OCI-LY3 (cell line): ENCODE data around the gene ARVCF.

Experiments
- H2AFZ ChIP-seq: fragments of 200-600, 300-600 bp; shearing (Covaris generic); 2 replicates; pipeline ENCODE4 v1.6.0; 2014; ENCODE audit warnings: antibody characterized with exemption, low read depth, low read length
- H3K27ac ChIP-seq: fragments of 200-600, 300-600 bp; sonication (generic); 2 replicates; pipeline ENCODE4 v1.5.1; 2014; ENCODE audit warnings: mild to moderate bottlenecking, low read length, moderate library complexity, mixed read lengths
- H3K27me3 ChIP-seq: fragments of 200-600, 300-600 bp; sonication (generic); 2 replicates; pipeline ENCODE4 v1.6.1; 2014; ENCODE audit warnings: low read depth, low read length, mixed read lengths
- H3K36me3 ChIP-seq: fragments of 200-600, 300-600 bp; sonication (generic); replicated peaks from 2 replicates; pipeline ENCODE3; 2014; ENCODE audit warnings: low read depth, low read length, mixed read lengths
- H3K4me1 ChIP-seq: fragments of 300-600, 200-600 bp; sonication (generic); 2 replicates; pipeline ENCODE4 v1.6.1; 2014; ENCODE audit warnings: low read length, mixed read lengths
- H3K4me2 ChIP-seq: fragments of 200-600, 300-600 bp; sonication (generic); 2 replicates; pipeline ENCODE4 v1.6.1; 2014; ENCODE audit warnings: low read length, mixed read lengths
- H3K4me3 ChIP-seq: fragments of 300-600, 200-600 bp; sonication (generic); 2 replicates; pipeline ENCODE4 v1.5.1; 2014; ENCODE audit warnings: antibody characterized with exemption, mild to moderate bottlenecking, low read length, moderate library complexity
- H3K79me2 ChIP-seq: fragments of 300-600, 200-600 bp; shearing (Covaris generic); 2 replicates; pipeline ENCODE4 v1.6.1; 2014; ENCODE audit warnings: mild to moderate bottlenecking, low read length, mixed read lengths
- H3K9ac ChIP-seq: fragments of 300-600, 200-600 bp; shearing (Covaris generic); 2 replicates; pipeline ENCODE4 v1.6.0; 2014; ENCODE audit warnings: mild to moderate bottlenecking, low read length, moderate library complexity
- H3K9me3 ChIP-seq: fragments of 200-600, 300-600 bp; shearing (Covaris generic); 2 replicates; pipeline ENCODE4 v1.6.1; 2014; ENCODE audit warnings: low read length, mixed read lengths; ENCODE audit not compliant: insufficient read depth
- H4K20me1 ChIP-seq: fragments of 200-600, 300-600 bp; sonication (generic); 2 replicates; pipeline ENCODE4 v1.6.1; 2016; ENCODE audit warnings: low read length, mixed read lengths; ENCODE audit not compliant: insufficient read depth
- CTCF ChIP-seq: fragments of 200-600, 300-600 bp; sonication (generic); IDR thresholded peaks from 2 replicates; pipeline ENCODE4 v1.5.1; 2014; ENCODE audit warnings: antibody characterized with exemption, low read length, low read depth
- EZH2phosphoT487 ChIP-seq: fragments of 200-600 bp; shearing (Covaris generic); IDR thresholded peaks from 2 replicates; pipeline ENCODE4 v1.6.1; 2018; ENCODE audit warnings: antibody characterized with exemption, mixed run types, low read depth

The ARVCF gene

GRCh38 chr22:19976671-19977070, 40.0 kb downstream of the ARVCF start:
- Histone ChIP-seq H3K27ac (no peak overlapping the region), H3K36me3 (no peaks in the 10 kb centered on the region), H2AFZ (no peak overlapping the region), H3K79me2 (no peaks in the 10 kb centered on the region), H4K20me1 (no peaks in the 10 kb centered on the region), H3K9ac (no peak overlapping the region), H3K4me1 (peaks cover 3% of the 10 kb centered on the region; the same call in 1 of the 2 replicates), H3K4me2 (no peak overlapping the region), H3K4me3 (no peak overlapping the region), H3K27me3 (no peaks in the 10 kb centered on the region), H3K9me3 (no peaks in the 10 kb centered on the region)
- TF ChIP-seq CTCF (no peak), EZH2phosphoT487 (no peak)

GRCh38 chr22:19975707-19976035, 41.0 kb downstream of the ARVCF start:
- Histone ChIP-seq H3K79me2 (no peaks in the 10 kb centered on the region), H3K4me1 (peaks cover 3% of the 10 kb centered on the region; the same call in 1 of the 2 replicates), H3K4me3 (no peak overlapping the region), H3K36me3 (no peaks in the 10 kb centered on the region), H3K27ac (no peak overlapping the region), H3K27me3 (no peaks in the 10 kb centered on the region), H2AFZ (no peak overlapping the region), H4K20me1 (no peaks in the 10 kb centered on the region), H3K9ac (no peak overlapping the region), H3K9me3 (no peaks in the 10 kb centered on the region), H3K4me2 (no peak overlapping the region)
- no peak for TF ChIP-seq CTCF

- H3K36me3 ChIP-seq: no peaks in the 10 kb centered on the region
- no peaks in the 10 kb centered on the region for H3K27me3 ChIP-seq
- H2AFZ ChIP-seq: no peak overlapping the region
- H4K20me1 ChIP-seq: no peaks in the 10 kb centered on the region
- H3K9me3 ChIP-seq: no peaks in the 10 kb centered on the region
- H3K4me2 ChIP-seq: no peak overlapping the region
- peaks cover 3% of the 10 kb centered on the region; the same call in 1 of the 2 replicates for H3K4me1 ChIP-seq
- H3K27ac ChIP-seq: no peak overlapping the region
- TF ChIP-seq CTCF (no peak), EZH2phosphoT487 (no peak)
- no peaks in the 10 kb centered on the region for H3K79me2 ChIP-seq
- H3K4me3 ChIP-seq: no peak overlapping the region
- no peak overlapping the region for H3K9ac ChIP-seq
Measured at GRCh38 chr22:19974935-19975706, 41.5 kb downstream of the ARVCF start.

GRCh38 chr22:19974268-19974861, 42.3 kb downstream of the ARVCF start:
- Histone ChIP-seq H3K9ac (no peak overlapping the region), H2AFZ (no peak overlapping the region), H3K27ac (no peak overlapping the region), H3K36me3 (no peaks in the 10 kb centered on the region), H4K20me1 (no peaks in the 10 kb centered on the region), H3K9me3 (no peaks in the 10 kb centered on the region), H3K27me3 (no peaks in the 10 kb centered on the region), H3K4me1 (peaks cover 3% of the 10 kb centered on the region; the same call in 1 of the 2 replicates), H3K4me2 (no peak overlapping the region), H3K4me3 (no peak overlapping the region), H3K79me2 (no peaks in the 10 kb centered on the region)
- TF ChIP-seq EZH2phosphoT487: no peak
- no peak for TF ChIP-seq CTCF
